IMR-90 (cell line): ENCODE data around the gene TRIP6. TPM values are rescaled to one million over a fixed set of nuclear protein-coding genes. Genes with fewer than 3 reads are reported as not detected.

Experiments used
- ATAC-seq: fragments of 200-7000 bp; cut with Tn5 transposase; 2 replicates; pipeline ENCODE4 v1.9.1; 2020; ENCODE audit warnings: low read depth, mild to moderate bottlenecking, moderate library complexity
- BruUV-seq: library from RNA; stranded (reverse); fragments of 400-500 nt; replicated peaks from 2 replicates; lab custom pipeline; 2021; lab: Mats Ljungman, UMichigan
- CTCF ChIA-PET: fragments of 300-600 bp; formaldehyde crosslinking; extraction: SDS; loops from one replicate; lab custom pipeline; 2021; ENCODE audit warnings: antibody characterized with exemption; lab: Yijun Ruan, JAX
- POLR2A ChIA-PET: fragments of 300-600 bp; sonication (Branson Sonifier 250); formaldehyde crosslinking; loops from one replicate; lab custom pipeline; 2022; ENCODE audit warnings: antibody characterized with exemption; ENCODE audit not compliant: unreplicated experiment; lab: Charles Lee
- DNase-seq: peaks from one replicate; pipeline ENCODE4 v3.0.0; 2013
- H2AFZ ChIP-seq: replicated peaks from 2 replicates; pipeline ENCODE3; 2013; ENCODE audit warnings: low read length, mild to moderate bottlenecking; ENCODE audit not compliant: poor library complexity
- H2AK5ac ChIP-seq: 2 replicates; pipeline ENCODE4 v1.6.1; 2013; ENCODE audit warnings: low read depth, low read length, inconsistent platforms
- H2AK9ac ChIP-seq: replicated peaks from 2 replicates; pipeline ENCODE3; 2013; ENCODE audit warnings: mild to moderate bottlenecking, low read depth, low read length, moderate library complexity; ENCODE audit not compliant: poor library complexity
- H2BK120ac ChIP-seq: 2 replicates; pipeline ENCODE4 v1.6.1; 2013; ENCODE audit warnings: low read depth, low read length, inconsistent platforms
- H2BK15ac ChIP-seq: 3 replicates; pipeline ENCODE4 v1.6.1; 2013; ENCODE audit warnings: low read depth, low read length, inconsistent platforms
- H2BK20ac ChIP-seq: 2 replicates; pipeline ENCODE4 v1.6.1; 2013; ENCODE audit warnings: low read depth, mild to moderate bottlenecking, inconsistent platforms, low read length, moderate library complexity
- H2BK5ac ChIP-seq: 2 replicates; pipeline ENCODE4 v1.6.1; 2013; ENCODE audit warnings: mild to moderate bottlenecking, low read depth, low read length, inconsistent platforms; ENCODE audit not compliant: poor library complexity, severe bottlenecking
- H3K14ac ChIP-seq: replicated peaks from 2 replicates; pipeline ENCODE4 v1.6.1; 2013; ENCODE audit warnings: low read depth, low read length, inconsistent platforms
- H3K18ac ChIP-seq: 2 replicates; pipeline ENCODE4 v1.6.1; 2013; ENCODE audit warnings: low read depth, low read length, control low read depth
- H3K23ac ChIP-seq: 2 replicates; pipeline ENCODE4 v1.6.1; 2013; ENCODE audit warnings: low read depth, low read length, inconsistent platforms
- H3K27ac ChIP-seq: 2 replicates; pipeline ENCODE4 v1.5.1; 2013; ENCODE audit warnings: mild to moderate bottlenecking, control low read depth, low read length; ENCODE audit not compliant: insufficient read depth
- H3K27me3 ChIP-seq: 2 replicates; pipeline ENCODE4 v1.6.1; 2013; ENCODE audit warnings: low read length; ENCODE audit not compliant: control insufficient read depth, insufficient read depth
- H3K36me3 ChIP-seq: 2 replicates; pipeline ENCODE4 v1.6.1; 2013; ENCODE audit warnings: low read length, mixed read lengths; ENCODE audit not compliant: control insufficient read depth, insufficient read depth
- H3K4ac ChIP-seq: 2 replicates; pipeline ENCODE4 v1.6.1; 2013; ENCODE audit warnings: low read depth, low read length, inconsistent platforms
- H3K4me1 ChIP-seq: 2 replicates; pipeline ENCODE4 v1.6.1; 2013; ENCODE audit warnings: low read length, mixed read lengths; ENCODE audit not compliant: control insufficient read depth, insufficient read depth
- H3K4me2 ChIP-seq: 2 replicates; pipeline ENCODE4 v1.6.1; 2013; ENCODE audit warnings: low read depth, mild to moderate bottlenecking, control low read depth, low read length, moderate library complexity
- H3K4me3 ChIP-seq: 2 replicates; pipeline ENCODE4 v1.5.1; 2013; ENCODE audit warnings: low read depth, mild to moderate bottlenecking, control low read depth, low read length, moderate library complexity; ENCODE audit not compliant: insufficient read depth
- H3K56ac ChIP-seq: 2 replicates; pipeline ENCODE4 v1.6.1; 2013; ENCODE audit warnings: low read length, inconsistent platforms; ENCODE audit not compliant: insufficient read depth; ENCODE audit errors: extremely low read depth
- H3K79me1 ChIP-seq, 2 experiments: 2 replicates each; pipeline ENCODE4 v1.6.1; 2013; ENCODE audit warnings: low read length in 2 of 2, inconsistent platforms in 1 of 2, low read depth in 1 of 2
- H3K9ac ChIP-seq: 2 replicates; pipeline ENCODE4 v1.6.1; 2013; ENCODE audit warnings: low read depth, low read length, control low read depth
- H3K9me1 ChIP-seq: 2 replicates; pipeline ENCODE4 v1.6.1; 2013; ENCODE audit warnings: low read length, inconsistent platforms; ENCODE audit not compliant: insufficient read depth
- H3K9me3 ChIP-seq: 2 replicates; pipeline ENCODE4 v1.6.1; 2013; ENCODE audit warnings: low read length; ENCODE audit not compliant: control insufficient read depth, insufficient read depth
- H4K20me1 ChIP-seq: 2 replicates; pipeline ENCODE4 v1.6.1; 2013; ENCODE audit warnings: low read length, inconsistent platforms; ENCODE audit not compliant: insufficient read depth
- H4K5ac ChIP-seq: 2 replicates; pipeline ENCODE4 v1.6.1; 2013; ENCODE audit warnings: mild to moderate bottlenecking, low read depth, low read length, control low read depth
- H4K8ac ChIP-seq, 2 experiments: 2 replicates each; pipeline ENCODE4 v1.6.1; 2013; ENCODE audit warnings: low read depth in 2 of 2, low read length in 2 of 2, control low read depth in 1 of 2, inconsistent platforms in 1 of 2
- H4K91ac ChIP-seq: 2 replicates; pipeline ENCODE4 v1.6.1; 2013; ENCODE audit warnings: low read depth, low read length, inconsistent platforms; ENCODE audit not compliant: insufficient read depth
- BHLHE40 ChIP-seq: fragments of 150-350 bp; IDR thresholded peaks from 2 replicates; pipeline ENCODE4 v1.6.1; 2016; ENCODE audit warnings: mild to moderate bottlenecking, low read depth, low read length
- CHD1 ChIP-seq: IDR thresholded peaks from 2 replicates; pipeline ENCODE4 v1.6.1; 2012; ENCODE audit warnings: low read depth, low read length, improper control_type of control experiment
- FOS ChIP-seq: fragments of 150-350 bp; IDR thresholded peaks from 2 replicates; pipeline ENCODE4 v1.6.1; 2016; ENCODE audit warnings: low read depth, low read length
- MXI1 ChIP-seq: IDR thresholded peaks from 2 replicates; pipeline ENCODE4 v1.6.1; 2012; ENCODE audit warnings: low read depth, mild to moderate bottlenecking, low read length, moderate library complexity, borderline replicate concordance
- NFE2L2 ChIP-seq: fragments of 150-350 bp; IDR thresholded peaks from 2 replicates; pipeline ENCODE4 v1.6.1; 2016; ENCODE audit warnings: low read depth, mild to moderate bottlenecking, low read length
- RAD21 ChIP-seq: IDR thresholded peaks from 2 replicates; pipeline ENCODE4 v1.6.1; 2012; ENCODE audit warnings: low read length, improper control_type of control experiment
- RCOR1 ChIP-seq: IDR thresholded peaks from 2 replicates; pipeline ENCODE4 v1.6.1; 2012; ENCODE audit warnings: mild to moderate bottlenecking, low read length, improper control_type of control experiment; ENCODE audit not compliant: insufficient replicate concordance
- WGBS, 2 experiments: methylation state at CpG; one replicate each; pipeline versions ENCODE4 v1.1.5 to v1.1.7; 2013; ENCODE audit warnings: missing lambda C conversion rate in 2 of 2; ENCODE audit not compliant: insufficient read length in 1 of 2; ENCODE audit errors: extremely low coverage in 2 of 2; 5-methylcytosine and 5-hydroxymethylcytosine counted together
- dilution Hi-C: fragments of 300-500 bp; cut with HindIII; formaldehyde crosslinking; loops from one replicate; pipeline ENCODE4 v1.14.3; 2018; ENCODE audit warnings: low sequenced_read_pairs; ENCODE audit not compliant: unreplicated experiment
- in situ Hi-C: fragments of 300-500 bp; cut with MboI; formaldehyde crosslinking; loops from 3 replicates; pipeline ENCODE4 v1.14.3; 2019; ENCODE audit warnings: low sequenced_read_pairs, inconsistent platforms, mixed read lengths
- intact Hi-C: fragments of 100-400 bp; cut with micrococcal nuclease; formaldehyde crosslinking; loops from 2 replicates; pipeline ENCODE4 v1.10.0; 2022
- polyA plus RNA-seq, 3 experiments: library from polyadenylated mRNA; depleted of rRNA; stranded (reverse); fragments of >200 nt; gene quantifications; 2 replicates each; pipeline ENCODE4 v1.2.3, GENCODE V29; 2012; ENCODE audit warnings: low replicate concordance in 1 of 3
- total RNA-seq: library from RNA; depleted of rRNA; stranded (reverse); fragments of >200 nt; gene quantifications from 2 replicates; pipeline ENCODE4 v1.2.3, GENCODE V29; 2012
- TF ChIP-seq, protein P1 (sequence below): fragments of 150-350 bp; IDR thresholded peaks from 2 replicates; pipeline ENCODE4 v1.6.1; 2016; ENCODE audit warnings: low read depth, mild to moderate bottlenecking, low read length, moderate library complexity, borderline replicate concordance

Gene TRIP6
- total and polyA plus RNA-seq, 2 of the 4 experiments (the other 2 are of a cell fraction) = 36.4 to 72.3 TPM

DNA sequence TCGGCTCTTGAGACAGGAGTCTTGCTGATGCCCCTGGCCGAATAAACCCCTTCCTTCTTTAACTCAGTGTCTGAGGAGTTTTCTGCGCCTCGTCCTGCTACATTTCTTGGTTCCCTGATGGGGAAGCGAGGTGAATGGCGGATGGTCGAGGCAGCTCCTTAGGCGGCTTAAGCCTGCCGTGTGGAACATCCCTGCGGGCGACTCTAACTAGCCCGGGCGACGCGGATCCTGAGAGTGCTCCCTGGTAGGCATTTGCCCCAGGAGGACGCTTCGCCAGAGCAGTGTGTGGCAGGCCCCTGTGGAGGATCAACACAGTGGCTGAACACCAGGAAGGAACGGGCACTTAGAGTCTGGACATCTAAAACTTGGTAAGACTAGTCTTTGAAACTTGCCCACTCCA lies 27.8 kb upstream of the TRIP6 start:
- Histone ChIP-seq H2AK5ac (no peak overlapping the region), H3K23ac (no peak overlapping the region), H2BK20ac (no peak overlapping the region), H3K4ac (no peak overlapping the region), H3K36me3 (no peaks in the 10 kb centered on the region), H4K91ac (no peak overlapping the region), H2AFZ (no peak overlapping the region), H3K27me3 (no peaks in the 10 kb centered on the region), H2BK5ac (no peak overlapping the region), H3K4me3 (no peak overlapping the region), H2BK15ac (no peak overlapping the region), H3K79me1 (no peaks in the 10 kb centered on the region; a peak in 1 of 4 replicates), H3K9me3 (no peaks in the 10 kb centered on the region), H3K9me1 (no peaks in the 10 kb centered on the region; the same call in 1 of the 2 replicates), H4K8ac (no peak overlapping the region), H4K5ac (no peak overlapping the region), H3K14ac (no peak overlapping the region), H3K4me2 (no peak overlapping the region), H3K18ac (no peak overlapping the region), H3K9ac (no peak overlapping the region), H3K56ac (no peak overlapping the region), H3K4me1 (no peaks in the 10 kb centered on the region), H3K27ac (no peak overlapping the region), H4K20me1 (no peaks in the 10 kb centered on the region), H2AK9ac (no peak overlapping the region), H2BK120ac (no peak overlapping the region)
- WGBS, 2 experiments = 96% methylated on average over 13 of the region's 18 CpGs; no CpG with 5 or more reads in 1 of the 2 experiments
- POLR2A ChIA-PET = interaction anchor here (0.6 kb wide), 1 partner anchor 413 kb away, joined by 3 read pairs; no protein-coding TSS in a partner anchor
- BruUV-seq = no TSS peak
- in situ Hi-C loops (no loop called here), intact Hi-C loops (loop anchor here (5.0 to 10.0 kb wide), 2 partner anchors 37 to 255 kb away; partner anchors contain the start of genes FBXO24 and LRCH4), dilution Hi-C loops (no loop called here)
- ATAC-seq (no peak), DNase-seq (no peak)
- TF ChIP-seq, protein P1, sequence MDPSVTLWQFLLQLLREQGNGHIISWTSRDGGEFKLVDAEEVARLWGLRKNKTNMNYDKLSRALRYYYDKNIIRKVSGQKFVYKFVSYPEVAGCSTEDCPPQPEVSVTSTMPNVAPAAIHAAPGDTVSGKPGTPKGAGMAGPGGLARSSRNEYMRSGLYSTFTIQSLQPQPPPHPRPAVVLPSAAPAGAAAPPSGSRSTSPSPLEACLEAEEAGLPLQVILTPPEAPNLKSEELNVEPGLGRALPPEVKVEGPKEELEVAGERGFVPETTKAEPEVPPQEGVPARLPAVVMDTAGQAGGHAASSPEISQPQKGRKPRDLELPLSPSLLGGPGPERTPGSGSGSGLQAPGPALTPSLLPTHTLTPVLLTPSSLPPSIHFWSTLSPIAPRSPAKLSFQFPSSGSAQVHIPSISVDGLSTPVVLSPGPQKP = no peak
- TF ChIP-seq FOS = no peak
- TF ChIP-seq RCOR1 = no peak
- no peak for TF ChIP-seq NFE2L2
- TF ChIP-seq CHD1 = no peak
- TF ChIP-seq MXI1 = no peak
- TF ChIP-seq BHLHE40 = no peak
- no peak for TF ChIP-seq RAD21
- CTCF ChIA-PET = no interaction called here
